Kidney (tissue), 14 donors: ENCODE results near the gene ACAA2. TPM values are rescaled to one million over a fixed set of nuclear protein-coding genes. Genes with fewer than 3 reads are reported as not detected.
"Not testable (repeated sequence)": the region's sequence is repeated elsewhere in the genome, so short reads cannot be mapped to it uniquely, and the experiment has no call there.

Experiments
- DNase-seq, 5 donors: peaks; one replicate each; pipeline ENCODE4 v3.0.0-alpha.2; 2013 to 2020
- FAIRE-seq: peaks from 2 replicates; lab custom pipeline; 2012; peaks lifted over from hg19 to GRCh38; lab: Jason Lieb, UNC
- H3K27ac ChIP-seq, 2 donors: one replicate each; pipeline ENCODE4 v1.7.0; 2013; ENCODE audit warnings: low read depth in 2 of 2, low read length in 2 of 2, inconsistent platforms in 1 of 2
- H3K27me3 ChIP-seq: one replicate; pipeline ENCODE4 v1.7.1; 2013; ENCODE audit warnings: low read length, inconsistent platforms; ENCODE audit not compliant: control insufficient read depth, insufficient read depth
- H3K36me3 ChIP-seq, 3 donors: one replicate each; pipeline versions ENCODE4 v1.7.0 to v1.7.1; 2013; ENCODE audit warnings: low read length in 3 of 3, control low read depth in 1 of 3, inconsistent platforms in 1 of 3; ENCODE audit not compliant: insufficient read depth in 3 of 3, control insufficient read depth in 2 of 3
- H3K4me1 ChIP-seq, 3 donors: one replicate each; pipeline versions ENCODE4 v1.7.0 to v1.7.1; 2013; ENCODE audit warnings: low read length in 3 of 3, inconsistent platforms in 1 of 3, low read depth in 1 of 3; ENCODE audit not compliant: control insufficient read depth in 2 of 3, insufficient read depth in 2 of 3
- H3K4me3 ChIP-seq, 3 donors: one replicate each; pipeline versions ENCODE4 v1.7.0 to v1.8.1; 2013; ENCODE audit warnings: low read length in 3 of 3, control low read depth in 1 of 3, inconsistent platforms in 1 of 3
- H3K9ac ChIP-seq, 3 donors: one replicate each; pipeline versions ENCODE4 v1.7.0 to v1.7.1; 2013; ENCODE audit warnings: low read length in 3 of 3, control low read depth in 1 of 3, inconsistent platforms in 1 of 3
- H3K9me3 ChIP-seq, 3 donors: one replicate each; pipeline versions ENCODE4 v1.7.0 to v1.7.1; 2013; ENCODE audit warnings: low read length in 3 of 3, control low read depth in 1 of 3, inconsistent platforms in 1 of 3; ENCODE audit not compliant: control insufficient read depth in 2 of 3, insufficient read depth in 1 of 3
- intact Hi-C: fragments of 100-400 bp; cut with DNase I; formaldehyde crosslinking; loops from one replicate; pipeline ENCODE4 v1.11.1; 2022
- polyA plus RNA-seq: library from polyadenylated mRNA; stranded (reverse); fragments of 350-450 nt; fragmentation: Illumina TruSeq; extraction: RNeasy Lipid Tissue Mini Kit (QIAGEN cat#74804); gene quantifications from one replicate; pipeline ENCODE4 v1.2.3, GENCODE V29; 2014; ENCODE audit warnings: low read depth, low replicate concordance; ENCODE audit not compliant: insufficient read depth
- total RNA-seq: library from RNA; stranded (reverse); fragmentation: NEBNext Ultra II Directional; extraction: Animal tissue kit (Norgen Biotek cat#: 25700); gene quantifications from one replicate; pipeline ENCODE4 v1.2.1, GENCODE V29; 2021
- TF ChIP-seq, protein P1 (sequence below): IDR thresholded peaks from 3 replicates; pipeline ENCODE4 v1.5.1; 2012; ENCODE audit warnings: mild to moderate bottlenecking, moderate library complexity, borderline replicate concordance; ENCODE audit not compliant: insufficient read depth; ENCODE audit errors: extremely low read depth
- donor health status: control.
- donor health status: control.
- donor health status: control.
- donor health status: control.
- donor health status: control.
- donor health status: DM: yes; HTN: yes; CAD: no.
- donor health status: Normal renal cell carcinoma (clear cell type).

The ACAA2 gene
- total and polyA plus RNA-seq, 2 donors from 2014 or later, result 115 to 566 TPM

GRCh38 chr18:49804096-49804495, 9.2 kb downstream of the ACAA2 start:
- DNase-seq (no peak), FAIRE-seq (no peak)
- H3K9ac ChIP-seq, result no peak overlapping the region
- no peak overlapping the region for H3K4me3 ChIP-seq
- H3K36me3 ChIP-seq, result peaks cover 2 to 4% (median 3%) of the 10 kb centered on the region in 3 donors
- intact Hi-C loops, result no loop called here
- H3K27ac ChIP-seq, result no peak overlapping the region
- no peaks in the 10 kb centered on the region for H3K4me1 ChIP-seq
- TF ChIP-seq, protein P1, sequence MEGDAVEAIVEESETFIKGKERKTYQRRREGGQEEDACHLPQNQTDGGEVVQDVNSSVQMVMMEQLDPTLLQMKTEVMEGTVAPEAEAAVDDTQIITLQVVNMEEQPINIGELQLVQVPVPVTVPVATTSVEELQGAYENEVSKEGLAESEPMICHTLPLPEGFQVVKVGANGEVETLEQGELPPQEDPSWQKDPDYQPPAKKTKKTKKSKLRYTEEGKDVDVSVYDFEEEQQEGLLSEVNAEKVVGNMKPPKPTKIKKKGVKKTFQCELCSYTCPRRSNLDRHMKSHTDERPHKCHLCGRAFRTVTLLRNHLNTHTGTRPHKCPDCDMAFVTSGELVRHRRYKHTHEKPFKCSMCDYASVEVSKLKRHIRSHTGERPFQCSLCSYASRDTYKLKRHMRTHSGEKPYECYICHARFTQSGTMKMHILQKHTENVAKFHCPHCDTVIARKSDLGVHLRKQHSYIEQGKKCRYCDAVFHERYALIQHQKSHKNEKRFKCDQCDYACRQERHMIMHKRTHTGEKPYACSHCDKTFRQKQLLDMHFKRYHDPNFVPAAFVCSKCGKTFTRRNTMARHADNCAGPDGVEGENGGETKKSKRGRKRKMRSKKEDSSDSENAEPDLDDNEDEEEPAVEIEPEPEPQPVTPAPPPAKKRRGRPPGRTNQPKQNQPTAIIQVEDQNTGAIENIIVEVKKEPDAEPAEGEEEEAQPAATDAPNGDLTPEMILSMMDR, result no peak
- H3K9me3 ChIP-seq, result peaks cover 0 to 3% (median 0%) of the 10 kb centered on the region in 3 donors
- H3K27me3 ChIP-seq, result no peaks in the 10 kb centered on the region

DNA sequence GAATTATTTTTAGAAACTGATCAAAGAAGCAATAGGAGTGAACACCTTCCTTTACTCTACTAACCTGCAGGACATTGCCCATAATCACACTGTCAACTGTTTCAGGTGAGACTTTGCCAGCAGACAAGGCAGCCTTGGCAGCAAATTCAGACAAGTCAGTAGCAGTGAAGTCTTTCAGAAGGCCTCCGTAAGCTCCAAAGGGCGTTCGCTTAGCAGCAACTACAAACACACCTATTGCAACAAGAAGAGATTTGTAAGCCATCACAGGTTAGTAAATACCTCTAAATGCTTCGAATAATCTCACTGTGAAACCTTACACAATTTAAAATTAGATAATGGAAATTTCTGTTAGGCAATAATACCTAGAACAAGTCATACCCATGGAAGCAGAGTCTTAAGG, 10.7 kb downstream of the ACAA2 start:
- Histone ChIP-seq H3K4me1 (no peaks in the 10 kb centered on the region), H3K9ac (no peak overlapping the region), H3K4me3 (no peak overlapping the region), H3K9me3 (no peaks in the 10 kb centered on the region), H3K36me3 (peaks cover 2 to 4% (median 3%) of the 10 kb centered on the region in 3 donors), H3K27ac (no peak overlapping the region), H3K27me3 (no peaks in the 10 kb centered on the region)
- TF ChIP-seq, protein P1, result no peak
- FAIRE-seq (no peak), DNase-seq (no peak)
- intact Hi-C loops, result no loop called here

- H3K27me3 ChIP-seq, H3K36me3 ChIP-seq, H3K4me1 ChIP-seq, FAIRE-seq, DNase-seq, H3K27ac ChIP-seq, intact Hi-C loops, H3K9ac ChIP-seq, H3K9me3 ChIP-seq, H3K4me3 ChIP-seq: not testable (repeated sequence)
Observed at GRCh38 chr18:49800491-49800890, 12.8 kb downstream of the ACAA2 start.

GRCh38 chr18:49799806-49800205, 13.5 kb downstream of the ACAA2 start:
- DNase-seq, H3K36me3 ChIP-seq, H3K9me3 ChIP-seq, H3K9ac ChIP-seq, intact Hi-C loops, H3K27me3 ChIP-seq, FAIRE-seq, H3K27ac ChIP-seq, H3K4me1 ChIP-seq, H3K4me3 ChIP-seq: not testable (repeated sequence)
